ENCODE results near the gene OGFR.

Gene OGFR

GRCh38 chr20:62816031-62816883, 11.6 kb downstream of the OGFR start:
- Mint-ChIP-seq H3K27me3 (peaks cover 30 to 53% of the 10 kb centered on the region in 2 donors), H3K36me3 (peaks cover 9 to 19% of the 10 kb centered on the region in 2 donors), H3K27ac (no peak overlapping the region), H3K9me3 (no peaks in the 10 kb centered on the region), H3K4me3 (peak overlapping the region; percentile 29 to 65), H3K4me1 (peaks cover 11 to 21% of the 10 kb centered on the region in 2 donors)
- peak; percentile 18 to 44 for ATAC-seq (replicated peaks)
- no peak for DNase-seq

- Mint-ChIP-seq H3K4me3 (peak within 1 kb of the TSS; percentile 29 to 65), H3K9me3 (no peaks in the 10 kb centered on the region), H3K36me3 (peaks cover 4 to 12% of the 10 kb centered on the region in 2 donors), H3K4me1 (peaks cover 9 to 21% of the 10 kb centered on the region in 2 donors), H3K27me3 (peaks cover 30 to 53% of the 10 kb centered on the region in 2 donors), H3K27ac (no peak within 1 kb of the TSS)
- ATAC-seq (replicated peaks) (peak; percentile 31 to 33), DNase-seq (no peak)
These were observed 12.5 kb downstream of the OGFR start, which contains the start of gene COL9A3 for GRCh38 chr20:62816884-62817873. COL9A3 (plus strand) TSS chr20:62817050; CDS start chr20:62817065, 15 bp downstream.

- Mint-ChIP-seq H3K4me3 (peak overlapping the region in 1 of 2 donors; percentile 25), H3K36me3 (peaks cover 2 to 4% of the 10 kb centered on the region in 2 donors), H3K27ac (no peak overlapping the region), H3K9me3 (no peaks in the 10 kb centered on the region), H3K27me3 (peaks cover 30 to 53% of the 10 kb centered on the region in 2 donors), H3K4me1 (peaks cover 9 to 21% of the 10 kb centered on the region in 2 donors)
- ATAC-seq (replicated peaks), result no peak
- no peak for DNase-seq
These were observed 13.4 kb downstream of the OGFR start for GRCh38 chr20:62817975-62818591.

DNA sequence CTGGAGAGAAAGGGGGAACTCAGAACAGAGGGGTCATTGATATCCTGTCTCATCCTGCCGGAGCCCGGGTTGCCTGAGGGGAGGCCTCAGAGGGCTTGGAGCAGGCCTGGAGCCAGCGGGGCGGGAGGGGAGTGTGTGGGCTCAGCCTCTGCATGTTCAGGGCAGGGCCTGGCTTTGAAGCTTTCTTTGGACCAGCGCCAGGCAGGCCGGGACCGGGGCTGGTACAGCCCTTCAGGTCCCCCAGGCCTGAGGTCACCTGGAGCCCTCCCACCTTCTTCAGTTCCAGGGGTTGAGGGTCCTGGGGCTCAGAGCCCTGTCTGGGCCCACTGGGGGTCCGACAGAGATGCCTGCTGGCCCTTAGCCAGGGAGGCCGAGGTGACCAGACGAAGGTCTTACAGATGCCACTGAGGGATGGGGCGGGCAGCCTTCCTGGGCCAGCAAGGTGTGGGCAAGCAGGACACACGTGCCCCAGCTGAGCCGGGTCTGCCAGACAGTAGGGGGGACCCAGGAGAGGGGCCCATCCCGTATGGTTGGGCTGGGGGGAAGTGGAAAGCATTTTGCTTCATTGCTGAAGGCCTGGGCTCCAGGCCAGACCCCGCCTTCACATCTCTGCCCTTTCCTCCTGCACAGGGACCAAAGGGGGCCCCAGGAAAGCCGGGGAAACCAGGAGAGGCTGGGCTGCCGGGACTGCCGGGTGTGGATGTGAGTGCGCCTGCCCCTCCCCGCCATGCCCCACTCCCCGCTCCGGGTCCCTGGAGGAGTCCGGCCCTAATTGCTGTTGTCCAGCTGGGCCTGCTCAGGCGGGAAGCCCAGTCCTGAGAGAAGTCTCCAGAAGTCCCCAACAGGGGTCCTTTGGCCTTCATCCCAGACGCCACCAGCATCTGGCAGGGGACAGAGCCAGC, 14.2 kb downstream of the OGFR start:
- Mint-ChIP-seq H3K36me3 (peaks cover 2 to 4% of the 10 kb centered on the region in 2 donors), H3K27ac (no peak overlapping the region), H3K4me1 (peaks cover 9 to 21% of the 10 kb centered on the region in 2 donors), H3K9me3 (no peaks in the 10 kb centered on the region), H3K27me3 (peaks cover 30 to 53% of the 10 kb centered on the region in 2 donors), H3K4me3 (no peak overlapping the region)
- DNase-seq, result no peak
- ATAC-seq (replicated peaks), result no peak

DNA sequence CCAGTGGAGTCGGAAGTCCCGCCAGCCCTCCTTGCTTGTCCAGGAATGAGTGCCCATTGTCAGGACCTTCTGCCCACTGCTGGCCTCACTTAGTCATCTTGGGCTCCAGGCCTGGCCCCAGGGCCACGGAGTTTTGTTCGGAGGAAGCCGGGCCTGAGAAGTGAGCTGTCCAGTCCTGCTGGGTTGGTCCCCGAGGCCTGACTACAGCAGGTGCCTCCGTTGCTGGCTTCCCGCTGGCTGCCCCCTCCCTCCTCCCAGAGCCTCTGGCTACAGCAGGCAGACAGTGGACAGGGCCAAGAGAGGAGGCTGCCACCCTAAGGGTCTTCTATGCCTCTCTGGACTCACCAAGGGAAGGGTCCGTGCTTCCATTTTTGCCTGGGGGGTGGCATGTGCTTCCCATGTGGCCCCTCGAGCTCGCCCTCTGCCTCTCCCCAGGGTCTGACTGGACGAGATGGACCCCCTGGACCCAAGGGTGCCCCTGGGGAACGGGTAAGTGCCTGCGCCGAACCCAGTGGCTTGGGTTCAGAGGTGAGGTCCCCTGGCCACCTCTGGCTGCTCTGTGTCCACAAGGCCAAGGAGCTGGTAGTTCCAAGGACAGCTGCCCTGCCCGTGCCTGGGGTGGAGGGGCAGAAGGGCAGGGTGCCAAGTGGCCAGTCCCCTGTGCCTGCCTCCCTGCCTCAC, 15.0 kb downstream of the OGFR start:
- H3K4me3 Mint-ChIP-seq, result no peak overlapping the region
- H3K4me1 Mint-ChIP-seq, result peaks cover 6 to 23% of the 10 kb centered on the region in 2 donors
- no peak for DNase-seq
- H3K36me3 Mint-ChIP-seq, result peaks cover under 1% of the 10 kb centered on the region in 2 donors
- no peak for ATAC-seq (replicated peaks)
- H3K27ac Mint-ChIP-seq, result no peak overlapping the region
- peaks cover 26 to 50% of the 10 kb centered on the region in 2 donors for H3K27me3 Mint-ChIP-seq
- no peaks in the 10 kb centered on the region for H3K9me3 Mint-ChIP-seq

DNA sequence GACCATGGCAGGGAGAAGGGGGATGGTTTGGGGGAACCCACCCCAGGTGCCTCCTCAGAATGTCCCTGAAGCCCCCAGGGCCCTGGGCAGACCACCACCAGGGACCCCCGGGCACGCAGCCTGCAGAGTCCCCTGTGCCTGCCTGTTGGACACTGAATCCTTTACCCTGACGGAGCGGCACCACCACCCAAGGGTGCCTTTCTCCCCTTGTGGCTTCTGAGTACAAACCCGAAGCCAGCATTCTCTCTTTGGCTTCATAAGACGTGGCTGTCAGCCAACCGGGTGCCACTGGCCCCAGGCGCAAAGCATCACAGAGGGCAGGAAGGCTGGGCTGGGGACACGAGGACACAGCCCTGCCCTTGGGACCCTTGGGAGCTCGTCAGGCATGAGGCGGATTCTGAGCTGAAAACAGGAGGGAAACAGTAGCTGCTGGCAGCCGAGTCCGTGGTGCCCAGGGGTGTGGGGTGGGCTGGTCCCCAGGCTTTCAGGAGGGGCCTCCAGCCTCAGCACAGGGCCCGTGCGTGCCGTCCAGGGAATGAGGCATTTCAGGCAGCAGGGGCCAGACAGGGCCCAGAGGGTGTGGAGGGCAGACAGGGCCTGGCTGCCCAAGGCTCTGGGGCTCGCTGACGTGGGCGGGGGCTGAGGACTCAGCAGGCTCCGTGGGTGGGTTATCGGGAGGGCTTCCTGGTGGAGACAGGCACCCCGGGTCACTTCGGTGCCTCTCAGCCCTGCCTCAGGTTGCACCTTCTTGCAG, 15.8 kb downstream of the OGFR start:
- H3K27ac Mint-ChIP-seq, result no peak overlapping the region
- no peak overlapping the region for H3K4me3 Mint-ChIP-seq
- H3K36me3 Mint-ChIP-seq, result no peaks in the 10 kb centered on the region
- H3K9me3 Mint-ChIP-seq, result no peaks in the 10 kb centered on the region
- peaks cover 20 to 42% of the 10 kb centered on the region in 2 donors for H3K27me3 Mint-ChIP-seq
- no peak for DNase-seq
- no peak for ATAC-seq (replicated peaks)
- peaks cover 7 to 19% of the 10 kb centered on the region in 2 donors for H3K4me1 Mint-ChIP-seq

- Mint-ChIP-seq H3K27me3 (peaks cover 13 to 35% of the 10 kb centered on the region in 2 donors), H3K4me3 (no peak overlapping the region), H3K4me1 (peaks cover 3 to 16% of the 10 kb centered on the region in 2 donors), H3K36me3 (no peaks in the 10 kb centered on the region), H3K9me3 (no peaks in the 10 kb centered on the region), H3K27ac (no peak overlapping the region)
- no peak for ATAC-seq (replicated peaks)
- DNase-seq, result no peak
These were observed 16.5 kb downstream of the OGFR start for GRCh38 chr20:62820962-62821725.

DNA sequence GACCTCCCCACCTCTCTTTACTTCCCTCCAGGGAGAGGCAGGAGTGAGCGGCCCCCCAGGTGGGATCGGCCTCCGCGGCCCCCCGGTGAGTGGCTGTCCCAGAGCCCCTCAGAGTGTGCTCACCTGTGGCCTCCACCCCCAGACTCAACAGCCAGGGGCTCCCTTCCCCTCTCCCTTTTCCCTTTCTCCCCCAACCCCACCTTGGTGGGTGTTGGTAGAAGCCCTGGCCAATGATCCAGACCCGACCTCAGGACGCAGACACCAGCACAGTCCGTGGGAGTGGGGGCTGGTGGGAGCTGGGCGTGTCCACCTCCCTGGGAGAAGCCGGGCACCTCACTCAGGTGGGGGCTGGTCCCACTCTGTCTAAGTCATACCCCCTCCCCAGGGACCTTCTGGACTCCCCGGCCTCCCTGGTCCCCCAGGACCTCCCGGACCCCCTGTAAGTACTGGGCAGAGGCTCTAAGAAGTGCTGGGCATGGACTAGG, 17.1 kb downstream of the OGFR start:
- Mint-ChIP-seq H3K27ac (no peak overlapping the region), H3K4me1 (peaks cover 6 to 17% of the 10 kb centered on the region in 2 donors), H3K4me3 (no peak overlapping the region), H3K9me3 (no peaks in the 10 kb centered on the region), H3K27me3 (peaks cover 13 to 31% of the 10 kb centered on the region in 2 donors), H3K36me3 (no peaks in the 10 kb centered on the region)
- DNase-seq (no peak), ATAC-seq (replicated peaks) (no peak)

DNA sequence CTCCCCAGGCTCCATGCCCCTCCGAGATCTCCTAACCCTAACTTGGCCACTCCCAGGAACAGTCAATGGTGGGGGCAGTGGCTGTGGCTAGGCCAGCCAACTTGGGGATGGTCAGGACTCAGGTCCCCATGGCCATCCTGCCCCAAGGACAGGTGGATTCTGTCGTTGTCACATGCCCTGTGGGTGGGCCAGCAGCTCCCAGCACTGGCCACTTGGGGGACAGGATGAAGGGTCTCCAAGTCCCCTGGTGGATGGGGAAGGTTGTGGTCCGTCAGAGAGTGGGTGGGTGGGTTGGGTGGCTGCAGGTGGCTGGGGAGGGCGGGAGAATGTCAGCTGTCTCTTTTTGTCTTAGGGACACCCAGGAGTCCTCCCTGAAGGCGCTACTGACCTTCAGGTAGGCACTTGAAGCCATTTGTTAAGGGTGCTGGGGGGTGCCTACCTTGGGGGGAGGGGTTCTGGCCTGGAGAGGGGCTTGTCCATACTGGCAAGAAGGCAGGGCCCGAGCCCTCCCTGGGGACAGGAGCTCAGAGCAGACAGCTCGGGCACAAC, 17.7 kb downstream of the OGFR start:
- H3K4me1 Mint-ChIP-seq, result peaks cover 6 to 17% of the 10 kb centered on the region in 2 donors
- peaks cover 13 to 31% of the 10 kb centered on the region in 2 donors for H3K27me3 Mint-ChIP-seq
- ATAC-seq (replicated peaks) (no peak), DNase-seq (no peak)
- H3K27ac Mint-ChIP-seq, result no peak overlapping the region
- no peak overlapping the region for H3K4me3 Mint-ChIP-seq
- H3K9me3 Mint-ChIP-seq, result no peaks in the 10 kb centered on the region
- H3K36me3 Mint-ChIP-seq, result no peaks in the 10 kb centered on the region

GRCh38 chr20:62822788-62823651, 18.4 kb downstream of the OGFR start:
- Mint-ChIP-seq H3K27ac (peak overlapping the region; percentile 20), H3K4me1 (peaks cover 6 to 17% of the 10 kb centered on the region in 2 donors), H3K4me3 (peak overlapping the region in 1 of 2 donors; percentile 12), H3K36me3 (no peaks in the 10 kb centered on the region), H3K9me3 (no peaks in the 10 kb centered on the region), H3K27me3 (peaks cover 11 to 26% of the 10 kb centered on the region in 2 donors)
- ATAC-seq (replicated peaks) (peak; percentile 47 to 60), DNase-seq (no peak)
